Esophagus muscularis mucosa (tissue), 4 donors: Measurements from ENCODE around the gene FADS3.

Experiments used
- EP300 ChIP-seq: sonication (generic); formaldehyde crosslinking; IDR thresholded peaks from one replicate; pipeline ENCODE4 v1.6.1; 2017; ENCODE audit warnings: antibody characterized with exemption
- POLR2AphosphoS5 ChIP-seq, 2 donors: sonication (generic); formaldehyde crosslinking; IDR thresholded peaks; one replicate each; pipeline ENCODE4 v1.6.1; 2017; ENCODE audit warnings: antibody characterized with exemption in 2 of 2
- TF ChIP-seq, protein P1 (sequence below), 3 experiments: fragments of 200-600 bp in 2 of 3; fragments of 450-650 bp in 1 of 3; sonication (generic) in 2 of 3; IDR thresholded peaks; one replicate each; pipeline ENCODE4 v1.5.1; 2017 to 2019; ENCODE audit warnings: antibody characterized with exemption in 3 of 3, mild to moderate bottlenecking in 2 of 3, moderate library complexity in 1 of 3

DNA sequence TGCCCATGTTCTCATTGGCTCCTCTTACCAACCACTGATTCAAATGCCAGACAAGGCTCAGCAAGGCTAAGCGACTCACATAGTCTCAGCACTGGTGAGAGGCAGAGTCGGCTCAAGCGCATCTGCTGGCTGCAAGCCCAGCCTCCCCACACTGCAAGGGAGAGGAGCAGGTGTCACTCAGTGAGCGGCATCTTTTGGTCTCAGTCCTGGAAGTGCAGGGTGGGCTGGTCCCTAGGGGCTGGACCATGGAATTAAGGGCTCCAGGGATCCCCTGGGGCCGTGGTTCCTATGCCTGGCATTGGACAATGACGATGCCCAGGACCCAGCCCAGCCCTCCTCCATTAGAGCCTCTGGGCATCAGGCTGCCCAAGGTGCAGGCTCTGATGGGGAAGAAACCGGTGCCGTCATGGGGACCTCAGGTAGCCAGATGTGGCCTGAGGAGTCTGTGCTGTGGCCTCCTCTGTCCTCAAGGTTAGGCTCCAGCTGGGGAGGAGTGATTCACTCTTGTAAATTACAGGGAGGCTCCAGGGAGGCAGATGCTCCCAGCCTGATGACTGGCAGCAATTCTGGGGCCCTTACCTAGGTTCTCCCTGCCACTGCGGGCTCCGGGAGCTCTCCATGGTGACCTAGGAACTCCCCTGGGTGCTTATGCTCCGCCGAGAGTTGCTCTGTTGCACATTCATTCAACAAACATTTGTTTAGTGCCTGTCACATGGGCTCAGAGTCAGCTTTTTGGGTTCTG lies 35.2 kb downstream of the FADS3 start:
- TF ChIP-seq, protein P1, sequence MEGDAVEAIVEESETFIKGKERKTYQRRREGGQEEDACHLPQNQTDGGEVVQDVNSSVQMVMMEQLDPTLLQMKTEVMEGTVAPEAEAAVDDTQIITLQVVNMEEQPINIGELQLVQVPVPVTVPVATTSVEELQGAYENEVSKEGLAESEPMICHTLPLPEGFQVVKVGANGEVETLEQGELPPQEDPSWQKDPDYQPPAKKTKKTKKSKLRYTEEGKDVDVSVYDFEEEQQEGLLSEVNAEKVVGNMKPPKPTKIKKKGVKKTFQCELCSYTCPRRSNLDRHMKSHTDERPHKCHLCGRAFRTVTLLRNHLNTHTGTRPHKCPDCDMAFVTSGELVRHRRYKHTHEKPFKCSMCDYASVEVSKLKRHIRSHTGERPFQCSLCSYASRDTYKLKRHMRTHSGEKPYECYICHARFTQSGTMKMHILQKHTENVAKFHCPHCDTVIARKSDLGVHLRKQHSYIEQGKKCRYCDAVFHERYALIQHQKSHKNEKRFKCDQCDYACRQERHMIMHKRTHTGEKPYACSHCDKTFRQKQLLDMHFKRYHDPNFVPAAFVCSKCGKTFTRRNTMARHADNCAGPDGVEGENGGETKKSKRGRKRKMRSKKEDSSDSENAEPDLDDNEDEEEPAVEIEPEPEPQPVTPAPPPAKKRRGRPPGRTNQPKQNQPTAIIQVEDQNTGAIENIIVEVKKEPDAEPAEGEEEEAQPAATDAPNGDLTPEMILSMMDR (IDR thresholded peaks at IDR 0.05), result no peak
- no peak for TF ChIP-seq EP300
- no peak for TF ChIP-seq POLR2AphosphoS5 (IDR thresholded peaks at IDR 0.05)
